Motor neuron (in vitro differentiated cells): ENCODE data around the gene ZMYND19. TPM values are rescaled to one million over a fixed set of nuclear protein-coding genes. Genes with fewer than 3 reads are reported as not detected.
A peak's percentile ranks its signal among the peaks of the same experiment; 100 is the strongest.
"Not testable (repeated sequence)": the region's sequence is repeated elsewhere in the genome, so short reads cannot be mapped to it uniquely, and the experiment has no call there.

Experiments
- ATAC-seq, 8 experiments: fragments of 200-7000 bp; cut with Tn5 transposase; replicated peaks in 6 of 8; 2 replicates each; pipeline ENCODE4 v1.8.0; 2021; ENCODE audit warnings: mild to moderate bottlenecking in 8 of 8, moderate library complexity in 8 of 8
- H3K27ac ChIP-seq, 2 donors: fragments of 250-450 bp; sonication (Bioruptor Pico); 2 replicates each; pipeline ENCODE4 v1.9.0; 2021; ENCODE audit warnings: antibody characterized with exemption in 2 of 2, mild to moderate bottlenecking in 2 of 2, moderate library complexity in 1 of 2
- H3K4me1 ChIP-seq, 2 donors: fragments of 250-450 bp; sonication (Bioruptor Pico); replicated peaks in 1 of 2; 2 replicates each; pipeline ENCODE4 v1.6.1; 2021; ENCODE audit warnings: antibody characterized with exemption in 2 of 2, mild to moderate bottlenecking in 2 of 2, moderate library complexity in 1 of 2
- H3K4me3 ChIP-seq, 5 donors: fragments of 250-450 bp; sonication (Bioruptor Pico); 2 replicates each; pipeline ENCODE4 v1.9.0; 2021; ENCODE audit warnings: antibody characterized with exemption in 5 of 5, mild to moderate bottlenecking in 5 of 5, moderate library complexity in 4 of 5
- WGBS, 10 experiments: fragments of 450-650 bp; shearing (Covaris generic); methylation state at CpG; one replicate each; pipeline ENCODE4 v1.0.0; 2022; 5-methylcytosine and 5-hydroxymethylcytosine counted together
- in situ Hi-C, 9 experiments: fragments of 400-800 bp; cut with MboI; loops; one replicate each; pipeline ENCODE4 v1.15.0; 2021; ENCODE audit warnings: low sequenced_read_pairs in 9 of 9, low pct_unique_long_range_greater_than_20kb in 2 of 9; ENCODE audit not compliant: unreplicated experiment in 9 of 9
- total RNA-seq, 8 experiments: library from RNA; unstranded; fragments of 300-600 nt; gene quantifications; 2 replicates each; pipeline versions ENCODE4 v1.2.3 to v1.2.4, GENCODE V29; 2022

Gene ZMYND19
- total RNA-seq, 8 experiments from 2014 or later, result 19.6 to 45.9 (median 26.8) TPM

GRCh38 chr9:137611623-137612609 lies 21.6 kb upstream of the ZMYND19 start:
- no peak overlapping the region for H3K27ac ChIP-seq
- in situ Hi-C loops, result no loop called here
- ATAC-seq, result peak in 7 of 8 experiments; percentile 5 to 94 (median 33)

GRCh38 chr9:137610944-137611343 lies 20.6 kb upstream of the ZMYND19 start:
- 50 to 79% (median 60%) methylated on average over 1 to 4 of the region's 6 CpGs; no CpG with 5 or more reads in 6 of the 10 experiments for WGBS, 10 experiments
- Histone ChIP-seq H3K4me1 (peaks cover 16 to 17% of the 10 kb centered on the region in 2 donors), H3K4me3 (no peak overlapping the region), H3K27ac (no peak overlapping the region)
- no peak for ATAC-seq
- in situ Hi-C loops, result no loop called here

More at GRCh38 chr9:137611623-137612609, 21.6 kb upstream of the ZMYND19 start:
- 0 to 93% (median 87%) methylated on average over 2 to 6 of the region's 21 CpGs; no CpG with 5 or more reads in 5 of the 10 experiments for WGBS, 10 experiments
- Histone ChIP-seq H3K4me3 (no peak overlapping the region), H3K4me1 (peaks cover 12% of the 10 kb centered on the region in 2 donors)

- Histone ChIP-seq H3K4me1 (peaks cover 16 to 17% of the 10 kb centered on the region in 2 donors), H3K27ac (no peak overlapping the region), H3K4me3 (peak overlapping the region; percentile 7 to 78 (median 55))
- WGBS, 10 experiments, result 10 to 100% (median 50%) methylated on average over 1 to 9 of the region's 17 CpGs; no CpG with 5 or more reads in 4 of the 10 experiments
- in situ Hi-C loops, result no loop called here
- ATAC-seq, result peak in 5 of 8 experiments; percentile 9 to 42 (median 24)
Observed at GRCh38 chr9:137607141-137607857, 17.0 kb upstream of the ZMYND19 start.

GRCh38 chr9:137606734-137607138 lies 16.4 kb upstream of the ZMYND19 start:
- H3K27ac ChIP-seq, result no peak overlapping the region
- 0 to 70% (median 20%) methylated on average over 1 to 12 of the region's 13 CpGs; no CpG with 5 or more reads in 5 of the 10 experiments for WGBS, 10 experiments
- peak in 3 of 8 experiments; percentile 0 to 2 (median 1) for ATAC-seq
- H3K4me3 ChIP-seq, result peak overlapping the region; percentile 41 to 78 (median 55)
- in situ Hi-C loops, result no loop called here
- peaks cover 16 to 17% of the 10 kb centered on the region in 2 donors for H3K4me1 ChIP-seq

GRCh38 chr9:137606005-137606621 lies 15.8 kb upstream of the ZMYND19 start:
- Histone ChIP-seq H3K4me1 (peaks cover 16 to 17% of the 10 kb centered on the region in 2 donors), H3K27ac (peak overlapping the region; percentile 2 to 82), H3K4me3 (peak overlapping the region; percentile 41 to 78 (median 55))
- in situ Hi-C loops, result no loop called here
- WGBS, 10 experiments, result 0 to 13% methylated on average over 1 to 3 of the region's 57 CpGs; no CpG with 5 or more reads in 8 of the 10 experiments
- ATAC-seq, result peak; percentile 8 to 28 (median 13)

- peak; percentile 67 to 89 (median 85) for ATAC-seq
- H3K4me1 ChIP-seq, result peaks cover 16 to 17% of the 10 kb centered on the region in 2 donors
- peak within 1 kb of the TSS; percentile 41 to 78 (median 55) for H3K4me3 ChIP-seq
- in situ Hi-C loops, result no loop called here
- H3K27ac ChIP-seq, result peak within 1 kb of the TSS; percentile 2 to 82
- 0% methylated on average over 2 of the region's 111 CpGs; no CpG with 5 or more reads in 9 of the 10 experiments for WGBS, 10 experiments
Observed at GRCh38 chr9:137605121-137606004, 15.1 kb upstream of the ZMYND19 start, which contains the start of gene ARRDC1. Gene ARRDC1, plus strand, starts transcription at chr9:137605686. Its CDS starts 32 bp downstream, at chr9:137605718.

- peak overlapping the region in 1 of 2 donors; percentile 31 for H3K27ac ChIP-seq
- peaks cover 16 to 17% of the 10 kb centered on the region in 2 donors for H3K4me1 ChIP-seq
- peak in 4 of 8 experiments; percentile 2 to 25 (median 17) for ATAC-seq
- WGBS, 10 experiments, result 13 to 60% (median 37%) methylated on average over 1 to 3 of the region's 49 CpGs; no CpG with 5 or more reads in 7 of the 10 experiments
- in situ Hi-C loops, result no loop called here
- H3K4me3 ChIP-seq, result peak overlapping the region; percentile 26 to 35 (median 30)
Observed at GRCh38 chr9:137604345-137605086, 14.2 kb upstream of the ZMYND19 start.

- in situ Hi-C loops, result no loop called here
- Histone ChIP-seq H3K27ac (peak overlapping the region in 1 of 2 donors; percentile 31), H3K4me1 (peaks cover 16 to 17% of the 10 kb centered on the region in 2 donors), H3K4me3 (peak overlapping the region in 1 of 5 donors; percentile 30)
- no peak for ATAC-seq
- 50 to 100% (median 80%) methylated on average over 2 to 9 of the region's 13 CpGs; no CpG with 5 or more reads in 5 of the 10 experiments for WGBS, 10 experiments
Observed at GRCh38 chr9:137603879-137604278, 13.6 kb upstream of the ZMYND19 start.

GRCh38 chr9:137602661-137603060 lies 12.3 kb upstream of the ZMYND19 start:
- in situ Hi-C loops, result no loop called here
- peaks cover 12 to 13% of the 10 kb centered on the region in 2 donors for H3K4me1 ChIP-seq
- no peak overlapping the region for H3K4me3 ChIP-seq
- WGBS, 10 experiments, result 0% methylated on average over 1 to 2 of the region's 3 CpGs; no CpG with 5 or more reads in 6 of the 10 experiments
- no peak overlapping the region for H3K27ac ChIP-seq
- ATAC-seq, result no peak

GRCh38 chr9:137598943-137599342 lies 8.6 kb upstream of the ZMYND19 start:
- no peaks in the 10 kb centered on the region for H3K4me1 ChIP-seq
- in situ Hi-C loops, result loop anchor here in 1 of 9 experiments (25.0 kb wide), 1 partner anchor 88 kb away; no protein-coding TSS in a partner anchor
- H3K4me3 ChIP-seq, result no peak overlapping the region
- WGBS, 10 experiments, result 60 to 90% (median 79%) methylated on average over 1 to 7 of the region's 8 CpGs; no CpG with 5 or more reads in 2 of the 10 experiments
- no peak for ATAC-seq
- H3K27ac ChIP-seq, result no peak overlapping the region

GRCh38 chr9:137596577-137596976 lies 6.3 kb upstream of the ZMYND19 start:
- in situ Hi-C loops, result loop anchor here in 1 of 9 experiments (25.0 kb wide), 1 partner anchor 91 kb away; no protein-coding TSS in a partner anchor
- not testable (repeated sequence) for H3K4me1 ChIP-seq, ATAC-seq, H3K4me3 ChIP-seq, H3K27ac ChIP-seq
- WGBS, 10 experiments, result 90 to 100% (median 100%) methylated on average over 1 to 6 of the region's 7 CpGs; no CpG with 5 or more reads in 1 of the 10 experiments
